Fibroblast of skin of left quadriceps (primary cell): ENCODE data around the gene GCAT.

Experiments
- DNase-seq, 2 experiments: peaks; one replicate each; pipeline ENCODE4 v3.0.0-alpha.2; 2013; ENCODE audit warnings: low read depth in 2 of 2

GCAT gene

DNA sequence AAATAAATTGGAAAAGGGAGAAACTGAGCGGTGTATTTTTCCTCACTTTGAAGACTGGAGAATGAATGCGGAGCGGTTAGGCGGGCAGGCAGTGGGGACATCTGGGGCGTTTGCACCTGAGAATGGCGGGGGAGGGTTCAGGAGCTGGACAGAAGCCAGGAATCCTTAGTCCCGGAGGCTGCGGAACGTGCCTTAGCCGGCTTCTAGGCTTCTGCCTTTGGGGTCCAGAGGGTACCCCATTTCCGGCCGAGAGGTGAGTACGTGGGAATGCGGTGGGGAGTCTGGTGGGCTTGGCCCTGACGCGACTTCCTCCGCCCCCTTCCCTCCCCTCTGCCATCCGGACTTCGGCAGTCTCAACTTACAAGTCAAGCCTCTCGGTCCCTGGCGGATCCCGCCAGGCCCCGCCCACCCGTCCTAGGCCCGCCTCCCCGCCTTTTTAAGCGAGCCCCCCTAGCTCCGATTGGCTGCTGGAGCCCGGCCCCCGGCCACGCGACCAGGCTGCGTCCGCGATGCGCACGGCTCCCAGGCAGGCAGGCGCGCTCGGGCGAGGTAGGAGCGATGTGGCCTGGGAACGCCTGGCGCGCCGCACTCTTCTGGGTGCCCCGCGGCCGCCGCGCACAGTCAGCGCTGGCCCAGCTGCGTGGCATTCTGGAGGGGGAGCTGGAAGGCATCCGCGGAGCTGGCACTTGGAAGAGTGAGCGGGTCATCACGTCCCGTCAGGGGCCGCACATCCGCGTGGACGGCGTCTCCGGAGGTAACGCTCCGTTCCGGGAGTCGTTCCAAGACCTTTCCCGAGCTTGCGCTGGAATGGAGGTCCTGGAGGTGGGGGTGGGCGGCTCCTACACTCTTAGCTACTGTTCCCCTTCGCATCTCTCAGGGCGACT, at the start of gene GCAT:
TSS of gene GCAT (plus strand) at position 525 of the 884 bp plus-strand sequence. CDS start at position 559, 34 bp downstream.
- DNase-seq: peak; percentile 92

DNA sequence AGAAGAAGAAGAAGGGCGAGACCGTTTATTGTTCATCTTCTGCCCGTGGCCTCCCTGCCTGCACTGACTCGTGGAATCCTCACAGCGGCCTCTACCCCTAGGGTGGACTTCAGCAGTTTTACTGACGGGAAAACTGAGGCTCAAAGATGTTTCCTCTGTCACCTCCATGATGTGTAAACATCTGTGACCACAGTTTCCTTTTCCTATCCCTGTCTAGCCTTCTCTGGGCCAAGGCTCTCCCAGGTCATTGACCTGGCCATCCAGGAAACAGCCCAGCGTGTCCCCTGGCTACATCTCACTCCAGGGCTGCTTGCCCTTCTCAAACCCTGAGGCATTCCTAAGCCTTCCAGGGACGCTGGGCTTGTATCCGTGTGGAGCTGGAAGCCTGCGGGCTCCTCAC, 49.0 kb upstream of the GCAT start:
- no peak for DNase-seq

DNA sequence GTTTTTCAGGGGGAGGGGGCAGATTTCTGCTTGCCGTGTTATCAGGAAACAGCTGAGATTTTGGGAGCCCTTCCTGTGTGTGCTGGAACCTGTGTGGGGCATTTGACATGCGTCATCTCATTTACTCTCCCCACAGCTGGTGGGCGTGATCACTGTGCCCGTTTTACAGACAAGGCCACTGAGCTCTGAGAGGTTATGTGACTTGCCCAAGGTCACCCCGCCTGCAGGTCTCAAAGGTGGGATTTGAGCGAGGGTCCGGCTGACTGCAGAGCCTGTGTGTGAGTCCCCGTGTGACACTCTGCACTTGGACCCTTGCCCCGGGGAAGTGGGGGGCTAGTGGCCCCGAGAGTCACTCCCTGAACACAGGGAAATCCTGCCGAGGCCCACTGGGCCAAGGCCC, 48.5 kb upstream of the GCAT start:
- DNase-seq: no peak

DNA sequence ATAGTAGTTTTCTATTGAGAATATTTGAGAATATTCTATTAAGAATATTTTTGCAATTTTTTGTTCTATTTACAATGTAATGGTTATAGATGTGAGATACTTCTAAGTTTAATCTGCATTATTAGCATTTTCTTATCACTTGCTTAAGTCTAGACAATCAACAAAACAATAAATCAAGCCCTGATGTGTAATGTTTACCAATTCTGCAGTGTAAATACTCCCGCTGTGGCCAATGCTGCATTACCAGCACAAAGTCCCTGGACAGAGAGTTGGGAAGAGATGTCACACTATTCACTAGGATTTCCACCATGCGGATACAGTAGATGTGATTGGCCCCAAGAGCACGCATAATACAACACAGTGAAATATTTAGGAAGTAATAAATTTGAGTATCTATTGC, 47.6 kb upstream of the GCAT start:
- no peak for DNase-seq

DNA sequence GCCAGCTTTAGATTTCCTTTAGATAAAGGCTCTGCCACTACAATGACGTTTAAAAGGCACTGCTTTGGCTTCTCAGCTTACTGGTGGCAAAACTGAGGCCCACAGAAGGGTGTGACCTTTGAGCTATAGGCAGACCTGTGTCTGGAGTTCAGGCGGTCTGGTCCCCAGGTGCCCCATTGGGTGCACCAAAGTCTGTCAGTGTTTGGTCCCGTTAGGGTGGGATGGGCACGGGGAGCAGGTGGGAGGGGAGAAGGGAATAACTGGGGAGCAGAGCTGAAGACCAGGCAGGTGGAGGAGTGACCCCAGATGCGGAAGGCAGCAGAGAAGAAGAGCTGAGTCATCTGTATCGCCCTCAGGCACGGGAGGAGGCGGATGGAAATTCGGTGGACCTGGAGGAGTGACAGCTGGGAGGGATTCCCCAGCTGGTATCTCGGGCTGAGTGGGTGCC, 45.3 kb upstream of the GCAT start:
- DNase-seq: no peak

DNA sequence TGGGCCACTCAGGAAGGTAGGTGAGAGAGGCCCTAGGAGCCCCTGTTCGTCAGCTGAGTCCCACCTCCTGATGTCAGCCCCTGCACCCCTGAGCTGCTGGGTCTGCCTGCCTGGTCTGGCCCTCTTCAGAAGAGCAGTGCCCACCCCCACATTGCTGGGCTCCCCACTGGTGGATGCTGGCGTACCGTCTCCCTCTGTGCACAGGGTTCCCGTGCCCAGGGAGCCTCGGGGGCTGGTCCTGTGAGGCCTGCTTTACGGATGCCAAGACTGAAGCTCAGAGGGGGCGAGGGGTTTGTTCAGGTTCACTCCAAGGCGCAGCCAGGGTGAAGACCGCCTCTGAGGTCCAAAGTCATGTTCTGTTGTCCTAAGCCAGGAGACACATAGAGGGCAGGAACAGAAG, 44.7 kb upstream of the GCAT start:
- no peak for DNase-seq

DNA sequence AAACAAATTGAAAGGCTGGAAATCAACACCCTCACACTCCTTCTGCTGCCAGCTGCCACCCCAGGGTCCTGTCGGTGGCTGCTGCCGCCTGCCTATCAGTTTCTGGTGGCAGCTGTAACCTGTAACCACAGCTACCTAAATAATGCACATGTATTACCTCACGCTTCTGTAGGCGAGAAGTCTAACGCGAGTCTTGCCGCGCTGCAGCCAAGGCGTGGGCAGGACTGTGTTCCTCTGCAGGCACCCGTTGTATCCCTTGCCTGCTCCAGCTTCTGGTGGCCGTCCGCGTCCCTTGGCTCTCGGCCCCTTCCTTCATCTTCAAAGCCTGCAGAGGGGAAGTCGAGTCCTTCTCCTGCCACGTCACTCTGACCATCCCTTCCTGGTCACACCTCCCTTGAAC, 44.1 kb upstream of the GCAT start:
- DNase-seq: no peak

DNA sequence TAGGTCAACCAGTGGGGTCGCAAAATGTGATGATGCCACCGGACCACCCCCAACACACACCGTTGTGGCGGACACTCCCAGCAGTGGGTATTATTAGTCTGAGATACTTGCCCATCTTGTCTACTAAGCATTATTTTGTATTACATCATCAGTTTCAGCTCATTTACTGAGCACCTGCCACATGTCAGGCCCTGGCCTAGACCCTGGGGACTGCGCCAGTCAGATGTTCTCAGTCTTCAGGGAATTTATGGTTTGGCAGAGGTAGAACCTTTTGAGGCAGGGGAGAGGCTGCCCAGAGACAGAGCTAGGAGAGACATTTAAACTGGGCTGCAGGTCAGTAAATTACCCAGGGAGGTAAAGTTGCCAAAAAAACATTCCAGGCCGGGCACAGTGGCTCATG, 43.1 kb upstream of the GCAT start:
- DNase-seq: no peak

DNA sequence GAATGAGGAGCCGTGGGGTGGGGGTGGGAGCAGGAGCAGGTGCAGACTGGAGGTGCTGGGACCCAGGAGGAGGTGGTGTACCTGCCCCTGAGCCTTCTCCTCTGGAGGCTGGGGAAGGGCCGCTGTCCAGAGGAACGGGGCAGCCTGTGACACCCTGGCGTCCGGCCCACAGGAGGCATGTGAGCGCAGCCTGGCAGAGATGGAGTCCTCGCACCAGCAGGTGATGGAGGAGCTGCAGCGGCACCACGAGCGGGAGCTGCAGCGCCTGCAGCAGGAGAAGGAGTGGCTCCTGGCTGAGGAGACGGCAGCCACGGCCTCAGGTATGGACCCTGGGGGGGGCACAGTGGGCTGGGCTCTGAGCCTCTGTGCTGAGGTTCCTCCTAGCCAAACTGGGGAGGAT, 42.2 kb upstream of the GCAT start:
- no peak for DNase-seq

DNA sequence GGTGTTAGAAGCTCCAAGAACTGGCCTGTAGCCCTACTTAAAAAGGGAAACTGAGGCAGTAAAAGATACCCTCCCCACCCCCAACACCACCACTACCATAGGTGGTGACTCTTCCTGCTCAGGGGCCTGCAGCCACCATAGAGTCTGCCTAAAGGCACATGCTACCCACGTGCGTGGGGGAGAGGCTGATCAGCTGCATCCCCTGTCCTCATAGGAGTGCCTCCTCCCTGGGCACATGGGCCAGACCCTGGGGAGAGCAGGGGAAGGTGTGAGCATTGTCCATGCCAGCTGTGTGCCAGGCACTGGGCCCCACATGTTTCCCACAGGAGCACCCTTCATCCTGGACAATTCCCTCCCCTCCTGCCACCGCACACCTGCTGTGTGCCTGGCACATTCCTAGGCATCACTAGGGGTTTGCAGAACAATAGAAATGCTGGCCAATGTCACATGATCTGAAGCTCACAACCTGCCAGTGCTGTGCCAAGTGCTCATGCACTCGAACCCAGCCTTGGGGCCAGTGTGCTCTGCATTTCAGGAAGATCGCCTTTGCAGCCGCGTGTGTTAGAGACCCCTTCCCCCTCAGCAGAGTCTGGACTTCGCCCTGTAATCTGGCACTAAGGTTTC, 41.7 kb upstream of the GCAT start:
- DNase-seq: no peak

DNA sequence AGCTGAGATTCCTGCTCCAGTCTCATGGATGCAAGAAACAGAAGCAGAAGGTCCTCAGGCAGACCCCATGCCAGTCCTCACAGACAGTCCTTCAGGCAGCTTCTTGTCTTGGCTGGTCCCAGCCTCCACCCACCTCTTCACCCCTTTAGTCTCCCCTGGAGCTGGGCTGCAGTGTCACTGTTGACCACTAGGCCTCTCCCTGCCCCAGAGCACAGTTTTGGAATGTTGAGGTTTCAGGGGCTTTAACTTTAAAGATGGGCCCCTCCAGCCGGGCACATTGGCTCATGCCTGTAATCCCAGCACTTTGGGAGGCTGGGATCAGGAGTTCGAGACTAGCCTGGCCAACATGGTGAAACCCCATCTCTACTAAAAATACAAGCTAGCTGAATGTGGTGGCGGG, 39.5 kb upstream of the GCAT start:
- DNase-seq: no peak

DNA sequence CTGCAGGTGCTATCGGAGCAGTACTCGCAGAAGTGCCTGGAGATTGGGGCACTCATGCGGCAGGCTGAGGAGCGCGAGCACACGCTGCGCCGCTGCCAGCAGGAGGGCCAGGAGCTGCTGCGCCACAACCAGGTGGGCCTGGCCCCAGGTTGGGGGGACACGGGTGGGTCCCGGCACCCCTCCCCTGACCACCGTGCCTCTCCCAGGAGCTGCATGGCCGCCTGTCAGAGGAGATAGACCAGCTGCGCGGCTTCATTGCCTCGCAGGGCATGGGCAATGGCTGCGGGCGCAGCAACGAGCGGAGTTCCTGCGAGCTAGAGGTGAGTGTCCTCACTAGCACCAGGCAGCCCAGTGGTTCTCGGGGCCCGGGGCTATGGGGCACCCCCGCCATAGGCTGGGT, 38.7 kb upstream of the GCAT start:
- DNase-seq: no peak

DNA sequence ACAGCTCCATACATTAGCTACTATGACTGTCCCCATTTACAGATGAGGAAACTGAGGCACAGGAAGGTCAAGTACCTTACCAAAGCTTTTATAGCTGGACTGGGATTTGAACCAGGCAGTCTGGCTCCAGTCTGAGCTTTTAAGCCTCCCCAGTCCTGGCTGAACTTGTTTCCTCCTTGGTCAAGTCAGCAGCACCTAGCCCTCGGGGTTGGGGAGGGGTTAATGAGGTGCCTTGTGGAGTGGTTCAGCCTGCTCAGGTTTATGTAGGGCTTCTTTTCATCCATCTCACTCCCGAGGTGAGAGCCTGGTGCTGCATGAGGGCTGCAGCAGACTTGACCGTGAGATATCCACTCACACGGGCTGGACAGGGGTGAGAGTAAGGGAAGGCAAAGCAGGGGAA, 36.7 kb upstream of the GCAT start:
- no peak for DNase-seq

DNA sequence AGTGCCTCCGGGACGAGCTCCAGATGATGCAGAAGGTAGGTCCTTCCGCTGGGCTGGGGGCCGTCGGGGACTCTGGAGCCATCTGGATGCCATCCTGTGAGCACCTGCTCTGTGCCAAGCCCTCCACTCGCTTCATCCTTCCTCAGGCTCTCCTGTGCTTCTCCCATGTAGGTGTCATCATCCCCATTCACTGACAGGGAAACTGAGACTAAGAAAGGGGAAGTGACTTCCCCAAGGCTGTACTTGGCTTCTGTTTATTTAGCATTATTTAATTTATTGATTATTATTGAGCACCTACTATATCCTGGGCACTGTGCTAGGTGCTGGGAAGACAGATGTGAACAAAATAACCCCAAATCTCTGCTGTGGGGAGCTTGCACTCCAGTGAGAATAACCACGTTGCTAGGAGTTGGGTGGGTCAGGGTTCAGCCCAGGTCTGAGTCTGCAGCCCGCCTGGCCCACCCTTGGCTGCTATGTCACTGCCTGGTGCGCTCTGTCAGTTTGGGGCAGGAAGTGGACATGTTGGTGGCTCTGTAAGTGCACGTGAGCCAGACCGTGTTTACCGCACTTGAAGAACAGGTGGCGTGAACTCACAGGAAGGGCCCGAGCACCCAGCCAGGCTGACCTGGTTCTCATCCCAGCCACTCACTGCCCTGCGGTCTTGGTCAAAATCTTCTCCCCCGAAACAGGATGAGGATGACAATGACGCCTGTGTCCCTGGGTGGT, 35.9 kb upstream of the GCAT start:
- DNase-seq: no peak

DNA sequence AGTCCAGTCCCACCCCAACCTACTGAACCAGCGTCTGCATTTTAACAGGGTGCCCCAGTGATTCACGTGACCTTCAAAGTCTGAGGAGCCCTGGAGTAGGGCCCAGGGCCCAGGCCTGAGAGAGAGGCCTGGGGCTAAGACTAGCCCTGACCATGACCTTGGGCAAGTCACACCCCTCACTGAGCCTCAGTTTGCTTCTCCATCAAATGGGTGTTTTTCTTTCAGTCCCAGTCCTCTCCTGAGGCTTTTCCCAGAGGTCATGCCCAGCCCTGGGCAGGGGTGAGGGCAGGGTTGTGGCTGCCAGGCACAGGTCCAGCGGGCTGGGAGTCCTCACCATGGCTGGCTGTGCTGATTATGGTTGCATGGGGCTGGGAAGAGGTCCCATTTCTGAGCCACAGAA, 33.0 kb upstream of the GCAT start:
- no peak for DNase-seq

DNA sequence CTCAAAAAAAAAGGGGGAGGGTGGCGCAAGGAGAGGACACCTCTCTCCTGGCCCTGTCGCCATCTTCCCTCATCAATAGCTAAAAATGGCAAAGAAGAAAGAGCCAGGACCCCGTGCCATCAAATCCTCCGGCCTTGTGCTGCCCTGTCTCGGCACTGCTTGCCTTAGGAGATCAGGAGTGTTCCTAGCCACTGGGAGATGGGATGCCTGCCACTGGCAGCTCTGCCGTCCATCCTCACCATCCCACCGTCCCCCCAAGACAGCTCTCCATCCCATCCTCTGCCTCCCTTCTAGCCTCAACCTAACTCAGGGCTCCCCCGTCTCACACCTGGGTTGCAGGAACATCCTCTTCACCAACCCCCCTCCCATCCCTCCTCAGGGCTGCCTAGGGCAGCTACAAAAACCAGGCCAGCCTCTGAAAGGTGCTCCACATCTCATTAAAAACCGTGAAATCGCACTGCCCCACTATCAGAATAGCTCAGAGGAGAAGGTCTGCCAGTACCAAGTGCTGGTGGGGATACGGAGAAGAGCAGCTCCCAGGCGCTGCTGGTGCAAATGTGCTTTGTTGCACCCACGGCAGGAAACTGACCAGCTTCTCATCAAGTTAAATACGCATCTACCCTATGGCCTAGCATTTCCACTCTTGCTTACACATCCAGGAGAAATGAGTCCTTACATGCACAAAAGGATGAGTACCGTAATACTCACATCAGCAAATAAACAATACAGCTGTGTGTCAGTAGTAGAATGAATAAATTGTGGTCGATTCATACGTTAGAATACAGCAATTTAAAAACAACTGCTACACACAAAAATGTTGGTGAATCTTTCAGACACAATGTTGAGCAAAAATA, 31.7 kb upstream of the GCAT start:
- DNase-seq: peak; percentile 10 to 25

DNA sequence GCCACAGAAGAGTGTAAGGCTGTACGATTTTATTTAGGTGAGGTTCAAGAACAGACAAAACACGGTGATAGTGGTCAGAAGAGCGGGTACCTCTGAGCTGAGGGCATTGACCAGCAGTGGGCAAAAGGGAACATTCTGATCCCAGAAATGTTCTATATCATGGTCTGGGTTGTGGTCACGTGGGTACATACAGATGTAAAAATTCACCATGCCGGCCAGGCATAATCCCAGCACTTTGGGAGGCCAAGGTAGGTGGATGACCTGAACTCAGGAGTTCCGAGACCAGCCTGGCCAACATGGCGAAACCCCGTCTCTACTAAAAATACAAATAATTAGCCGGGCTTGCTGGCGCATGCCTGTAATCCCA, 31.1 kb upstream of the GCAT start:
- DNase-seq: no peak

DNA sequence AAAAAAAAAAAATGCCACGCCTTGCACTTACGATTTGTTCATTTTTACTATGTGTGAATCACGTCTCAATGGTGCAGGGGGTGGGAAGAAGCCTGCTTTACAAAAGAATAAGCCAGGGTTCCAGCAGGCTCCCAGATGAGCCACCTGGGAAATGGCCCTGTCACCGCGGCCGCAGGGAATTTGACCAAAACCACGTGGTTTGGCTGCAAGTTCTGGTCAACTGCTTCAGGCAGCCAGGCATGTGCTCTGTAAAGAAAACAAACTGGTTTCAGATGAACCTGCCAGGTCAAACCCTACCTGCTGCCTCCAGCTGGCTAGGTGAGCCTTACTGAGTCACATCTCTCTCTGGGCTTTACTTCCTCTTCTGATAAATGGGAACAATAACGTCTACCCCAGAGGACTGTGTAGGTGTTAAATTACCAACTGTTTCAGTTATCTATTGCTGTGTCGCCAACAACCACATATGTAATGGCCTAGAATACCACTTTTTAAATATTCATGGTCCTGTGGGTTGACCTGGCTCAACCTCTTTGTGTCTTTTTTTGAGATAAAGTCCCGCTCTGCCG, 30.5 kb upstream of the GCAT start:
- DNase-seq: peak; percentile 31 to 34

DNA sequence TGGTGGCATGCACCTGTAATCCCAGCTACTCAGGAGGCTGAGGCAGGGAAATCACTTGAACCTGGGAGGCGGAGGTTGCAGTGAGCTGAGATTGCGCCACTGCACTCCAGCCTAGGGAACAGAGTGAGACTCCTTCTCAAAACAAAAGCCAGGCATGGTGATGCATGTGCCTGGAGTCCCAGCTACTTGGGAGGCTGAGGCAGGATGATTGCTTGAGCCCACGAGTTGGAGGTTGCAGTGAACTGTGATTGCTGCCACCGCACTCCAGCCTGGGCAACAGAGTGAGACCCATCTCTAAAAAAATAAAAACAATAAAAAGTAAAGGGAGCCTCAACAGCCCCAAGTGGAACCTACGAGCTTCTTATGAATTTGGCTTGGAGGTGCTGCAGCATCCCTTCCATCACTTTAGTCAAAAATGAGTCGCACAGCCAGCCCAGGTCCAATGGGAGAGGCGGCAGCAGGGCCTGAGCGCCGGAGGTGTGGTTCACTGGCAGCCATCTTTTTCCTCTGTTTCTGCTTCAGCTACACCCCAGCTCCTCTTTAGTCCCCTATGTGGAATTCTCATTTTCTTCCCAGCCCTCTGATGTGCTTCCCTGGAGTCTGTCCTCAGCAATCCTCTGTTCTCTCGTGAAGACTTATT, 29.2 kb upstream of the GCAT start:
- no peak for DNase-seq

DNA sequence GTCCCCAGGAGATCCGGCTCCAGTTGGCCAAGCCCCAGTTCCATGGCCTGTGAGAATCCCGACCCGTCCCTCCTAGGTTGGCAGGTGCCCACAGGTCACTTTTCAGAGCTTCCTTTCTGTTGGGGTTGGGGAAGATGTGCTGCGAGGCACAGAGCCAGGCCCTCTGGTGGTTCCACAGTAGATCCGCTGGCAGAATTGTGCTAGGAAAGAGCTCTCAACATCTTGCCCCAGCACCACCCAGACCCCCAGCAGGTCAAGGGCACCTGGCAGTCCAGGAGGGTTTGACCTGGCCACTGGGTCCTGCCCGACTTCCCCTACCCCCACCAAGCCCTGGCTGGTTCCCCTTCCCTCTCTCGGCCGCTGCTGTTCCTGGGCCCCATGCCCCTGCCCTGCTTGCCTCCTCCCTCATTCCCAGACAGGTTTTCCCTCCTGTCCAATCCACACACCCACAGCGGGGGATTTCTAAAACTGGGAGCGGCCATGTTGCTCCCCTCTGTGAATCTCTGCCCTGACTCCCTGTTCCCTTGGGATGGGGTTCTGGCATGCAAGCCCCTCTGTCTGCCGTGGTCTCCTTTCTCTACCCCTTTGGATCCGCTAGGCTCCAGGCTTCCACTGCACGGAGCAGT, 26.2 kb upstream of the GCAT start:
- DNase-seq: no peak
